Neuron (in vitro differentiated cells): ENCODE measurements around the gene TENM3.
"Not testable (repeated sequence)": the region's sequence is repeated elsewhere in the genome, so short reads cannot be mapped to it uniquely, and the experiment has no call there.

Experiments used
- H2AFZ ChIP-seq: one replicate; pipeline ENCODE4 v1.6.1; 2013; ENCODE audit warnings: low read depth, mild to moderate bottlenecking, inconsistent platforms, low read length, moderate library complexity
- H3K27me3 ChIP-seq: one replicate; pipeline ENCODE4 v1.6.1; 2013; ENCODE audit warnings: low read length; ENCODE audit not compliant: insufficient read depth
- H3K36me3 ChIP-seq: one replicate; pipeline ENCODE4 v1.6.1; 2013; ENCODE audit warnings: low read length; ENCODE audit not compliant: insufficient read depth
- H3K4me1 ChIP-seq: one replicate; pipeline ENCODE4 v1.6.1; 2013; ENCODE audit warnings: low read length; ENCODE audit not compliant: insufficient read depth
- H3K4me3 ChIP-seq: 2 replicates; pipeline ENCODE4 v1.5.1; 2013; ENCODE audit warnings: mild to moderate bottlenecking, low read length, moderate library complexity
- H3K9me3 ChIP-seq: one replicate; pipeline ENCODE4 v1.6.1; 2013; ENCODE audit warnings: low read length

The TENM3 gene

DNA sequence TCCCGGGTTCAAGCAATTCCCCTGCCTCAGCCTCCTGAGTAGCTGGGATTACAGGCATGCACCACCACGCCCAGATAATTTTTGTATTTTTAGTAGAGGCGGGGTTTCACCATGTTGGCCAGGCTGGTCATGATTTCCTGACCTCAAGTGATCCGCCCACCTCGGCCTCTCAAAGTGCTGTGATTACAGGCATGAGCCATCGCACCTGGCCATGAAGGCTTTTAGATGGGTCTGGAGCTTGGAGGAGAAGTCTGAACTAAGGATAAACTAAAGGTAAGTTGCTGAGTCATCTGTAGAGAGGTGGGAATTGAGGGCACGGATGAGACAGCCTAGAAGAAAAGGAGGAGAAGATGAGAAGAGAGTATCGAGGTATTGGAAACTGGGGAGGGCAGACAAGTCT lies at the start of gene TENM3:
TSS of gene TENM3 (plus strand) at position 199 of the 400 bp plus-strand sequence. CDS start 80,619 bp downstream, outside the sequence.
- H2AFZ ChIP-seq, H3K36me3 ChIP-seq, H3K27me3 ChIP-seq, H3K4me3 ChIP-seq, H3K4me1 ChIP-seq, H3K9me3 ChIP-seq: not testable (repeated sequence)

DNA sequence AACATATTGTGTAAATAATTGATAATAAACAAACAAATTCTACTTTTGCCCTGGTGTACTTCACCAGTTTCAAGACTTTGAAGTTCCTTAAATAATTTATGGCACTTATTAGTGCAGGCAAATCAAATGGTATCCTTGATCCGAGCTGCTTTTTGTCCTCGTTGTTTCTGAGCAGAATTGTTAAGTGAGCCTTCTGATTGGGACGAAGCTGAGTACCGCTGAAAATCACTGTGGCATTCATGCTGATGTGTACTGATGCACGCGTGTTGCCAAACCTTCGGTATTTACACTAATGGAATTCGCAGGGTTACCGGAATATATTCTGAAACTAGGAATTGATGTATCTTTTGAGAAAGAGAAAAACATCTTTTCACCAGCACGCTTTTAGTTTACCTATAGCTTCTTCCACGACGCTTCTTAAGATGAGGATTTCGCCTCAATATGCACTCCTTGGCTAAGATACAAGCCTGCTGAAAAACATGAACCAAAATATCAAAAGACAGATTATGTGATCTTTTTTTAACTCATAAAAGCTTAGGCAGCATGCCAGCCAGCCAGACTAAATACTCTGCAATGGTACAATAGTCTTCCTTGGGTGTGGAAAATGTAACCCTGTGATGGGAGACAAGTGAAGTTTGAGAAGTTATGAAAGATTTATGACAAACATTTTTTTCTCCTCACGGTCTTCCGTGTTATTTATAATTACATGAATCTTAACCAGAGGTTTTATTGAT lies 48.9 kb upstream of the TENM3 start:
- Histone ChIP-seq H3K4me3 (no peak overlapping the region), H3K36me3 (no peaks in the 10 kb centered on the region), H3K27me3 (no peaks in the 10 kb centered on the region), H2AFZ (no peak overlapping the region), H3K4me1 (peaks cover 13% of the 10 kb centered on the region), H3K9me3 (peaks cover 7% of the 10 kb centered on the region)

DNA sequence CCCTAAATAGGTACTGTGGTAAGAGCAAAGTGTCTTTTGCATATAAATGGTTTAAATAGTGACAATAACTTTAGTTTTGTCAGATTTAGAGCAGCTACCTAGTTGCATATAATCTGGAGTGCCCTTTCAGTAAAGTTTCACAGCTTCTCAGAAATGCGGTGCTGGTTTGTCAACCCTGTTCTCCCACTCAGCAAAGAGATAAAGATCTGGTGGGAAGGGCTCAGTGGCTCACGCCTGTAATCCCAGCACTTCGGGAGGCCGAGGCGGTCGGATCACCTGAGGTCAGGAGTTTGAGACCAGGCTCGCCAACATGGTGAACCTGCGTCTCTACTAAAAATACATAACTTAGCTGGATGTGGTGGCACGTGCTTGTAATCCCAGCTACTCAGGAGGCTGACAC lies 45.6 kb upstream of the TENM3 start:
- peaks cover 8% of the 10 kb centered on the region for H3K4me1 ChIP-seq
- peaks cover 9% of the 10 kb centered on the region for H3K9me3 ChIP-seq
- H3K36me3 ChIP-seq, result no peaks in the 10 kb centered on the region
- H3K27me3 ChIP-seq, result no peaks in the 10 kb centered on the region
- H3K4me3 ChIP-seq, result no peak overlapping the region
- no peak overlapping the region for H2AFZ ChIP-seq

DNA sequence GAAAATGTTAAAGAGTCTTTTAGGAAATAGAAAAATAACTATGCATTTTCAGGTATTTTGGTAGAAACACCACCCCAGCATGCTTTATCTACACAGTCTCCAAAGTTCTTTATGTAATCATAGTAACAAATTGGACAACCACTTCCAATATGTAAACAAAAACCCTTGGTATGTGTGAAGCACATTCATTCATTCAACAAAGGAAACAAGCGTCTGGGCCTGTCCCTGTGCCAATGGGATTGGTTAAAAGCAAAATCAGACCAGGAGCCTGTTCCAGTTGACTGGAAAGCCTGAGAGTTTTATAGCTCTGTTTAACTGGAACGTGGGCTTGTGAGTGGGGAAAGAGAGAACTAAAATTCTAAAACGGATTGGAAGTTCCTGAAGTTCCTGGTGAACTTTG lies 41.3 kb upstream of the TENM3 start:
- H3K27me3 ChIP-seq, result no peaks in the 10 kb centered on the region
- H3K36me3 ChIP-seq, result no peaks in the 10 kb centered on the region
- H3K4me3 ChIP-seq, result no peak overlapping the region

DNA sequence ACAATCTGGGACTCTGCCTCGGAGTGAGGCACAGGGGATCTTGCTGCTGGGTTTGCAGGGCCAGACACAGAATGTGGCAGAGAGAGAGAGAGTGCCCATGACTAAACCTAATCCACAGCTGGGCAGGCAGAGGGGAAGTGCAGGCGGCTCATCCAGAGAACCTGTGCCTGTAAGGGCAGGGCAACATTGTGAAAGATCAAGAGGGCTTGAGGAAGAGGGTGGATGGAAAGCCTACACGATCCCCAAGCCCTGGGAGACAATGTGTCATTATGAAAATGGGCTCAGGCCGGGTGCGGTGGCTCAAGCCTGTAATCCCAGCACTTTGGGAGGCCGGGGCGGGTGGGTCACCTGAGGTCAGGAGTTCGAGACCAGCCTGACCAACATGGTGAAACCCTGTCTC lies 40.6 kb upstream of the TENM3 start:
- peaks cover 20% of the 10 kb centered on the region for H3K4me1 ChIP-seq
- no peaks in the 10 kb centered on the region for H3K36me3 ChIP-seq
- no peaks in the 10 kb centered on the region for H3K27me3 ChIP-seq
- no peak overlapping the region for H3K4me3 ChIP-seq
- H3K9me3 ChIP-seq, result peaks cover 11% of the 10 kb centered on the region
- no peak overlapping the region for H2AFZ ChIP-seq

More for the DNA sequence above, 41.3 kb upstream of the TENM3 start:
- H2AFZ ChIP-seq, result no peak overlapping the region
- H3K9me3 ChIP-seq, result peaks cover 11% of the 10 kb centered on the region
- peaks cover 12% of the 10 kb centered on the region for H3K4me1 ChIP-seq

DNA sequence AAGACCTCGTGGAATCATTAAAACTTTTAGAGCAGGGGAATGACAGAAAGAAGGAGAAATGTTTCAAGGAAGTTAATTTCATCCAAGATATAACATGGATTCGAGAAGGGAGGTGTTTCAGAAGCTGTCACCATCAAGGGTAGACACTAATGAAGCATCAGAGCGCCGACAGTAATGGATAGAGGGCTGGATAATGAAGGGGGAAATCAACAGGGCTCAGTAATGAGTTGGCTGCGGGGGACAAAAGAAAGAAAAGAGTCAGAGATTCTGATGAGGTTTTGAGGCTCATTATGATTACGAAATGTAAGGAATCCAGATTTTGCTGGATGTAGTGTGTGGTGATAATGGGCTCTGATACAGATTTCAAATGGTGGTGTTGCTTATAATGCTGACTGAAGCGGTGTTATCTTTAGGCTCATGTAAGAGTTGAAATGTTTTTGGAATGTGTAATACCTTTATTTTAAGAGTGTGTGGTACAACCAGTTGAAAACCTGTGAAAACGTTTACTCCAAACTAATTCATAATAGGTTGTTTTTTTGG lies 39.3 kb upstream of the TENM3 start:
- Histone ChIP-seq H3K27me3 (no peaks in the 10 kb centered on the region), H3K9me3 (peaks cover 7% of the 10 kb centered on the region), H3K4me3 (no peak overlapping the region), H2AFZ (no peak overlapping the region), H3K36me3 (no peaks in the 10 kb centered on the region), H3K4me1 (peaks cover 31% of the 10 kb centered on the region)

DNA sequence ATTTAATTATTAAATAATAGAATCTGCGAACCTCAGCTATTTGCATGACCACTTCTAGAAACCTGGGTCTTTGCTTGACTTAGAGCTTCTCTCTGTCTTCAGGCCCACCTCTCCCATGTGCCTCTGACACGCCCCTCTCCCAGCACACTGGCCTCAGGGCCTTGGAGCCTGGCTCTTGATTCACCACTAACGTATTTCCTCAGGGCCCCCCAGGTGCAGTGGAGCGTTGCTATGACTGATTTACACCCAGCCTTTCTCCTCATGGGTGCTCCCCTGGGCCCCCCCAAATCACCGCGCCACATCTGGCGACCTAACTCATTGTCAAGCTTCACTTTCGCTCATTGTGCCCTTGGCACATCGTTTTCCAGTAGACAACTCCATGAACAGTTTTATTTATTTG lies 37.9 kb upstream of the TENM3 start:
- Histone ChIP-seq H3K36me3 (no peaks in the 10 kb centered on the region), H2AFZ (no peak overlapping the region), H3K27me3 (no peaks in the 10 kb centered on the region), H3K4me3 (no peak overlapping the region), H3K9me3 (peaks cover 7% of the 10 kb centered on the region), H3K4me1 (peaks cover 31% of the 10 kb centered on the region)

DNA sequence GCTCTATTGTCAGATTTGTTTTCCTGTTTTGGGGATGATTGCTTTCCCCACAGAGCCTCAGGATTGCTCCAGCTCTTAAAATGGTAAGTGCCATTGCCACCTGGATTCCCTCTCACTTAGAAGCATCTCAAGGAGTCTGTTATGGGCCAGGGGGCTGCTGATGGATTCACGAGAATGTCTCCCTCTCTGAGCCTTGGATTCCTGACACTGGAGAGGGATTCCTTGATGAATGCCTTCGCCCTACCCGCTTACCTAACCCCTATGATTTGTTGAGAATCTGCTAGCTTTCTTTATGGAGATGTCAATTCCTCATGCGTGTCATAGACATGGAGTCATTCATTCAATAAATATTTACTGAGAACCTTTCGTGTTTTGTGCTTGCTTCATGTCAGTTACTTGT lies 36.9 kb upstream of the TENM3 start:
- H3K36me3 ChIP-seq, result no peaks in the 10 kb centered on the region
- no peak overlapping the region for H3K4me3 ChIP-seq
- peaks cover 31% of the 10 kb centered on the region for H3K4me1 ChIP-seq
- H3K9me3 ChIP-seq, result peaks cover 8% of the 10 kb centered on the region
- H3K27me3 ChIP-seq, result no peaks in the 10 kb centered on the region
- no peak overlapping the region for H2AFZ ChIP-seq

DNA sequence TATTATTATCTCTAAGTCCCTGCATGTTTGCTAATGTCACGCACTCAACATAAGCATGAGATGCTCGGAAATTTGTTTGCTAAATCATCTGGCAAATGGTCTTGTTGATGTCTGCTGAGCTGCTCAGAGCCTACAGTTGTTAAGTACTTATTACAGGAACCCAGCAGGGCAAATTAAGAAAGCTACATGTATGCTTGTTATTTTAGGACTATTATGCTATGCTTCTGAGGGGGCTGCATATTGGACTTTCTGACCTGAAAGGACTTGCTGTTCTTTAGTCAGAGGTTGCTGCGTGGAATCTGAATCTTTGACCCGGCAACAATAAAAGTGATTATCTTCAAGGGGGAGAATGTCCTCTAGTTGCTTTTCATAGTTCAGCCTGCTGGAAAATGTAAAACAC lies 36.3 kb upstream of the TENM3 start:
- peaks cover 31% of the 10 kb centered on the region for H3K4me1 ChIP-seq
- no peaks in the 10 kb centered on the region for H3K27me3 ChIP-seq
- no peak overlapping the region for H2AFZ ChIP-seq
- no peak overlapping the region for H3K4me3 ChIP-seq
- no peaks in the 10 kb centered on the region for H3K36me3 ChIP-seq
- peaks cover 7% of the 10 kb centered on the region for H3K9me3 ChIP-seq

DNA sequence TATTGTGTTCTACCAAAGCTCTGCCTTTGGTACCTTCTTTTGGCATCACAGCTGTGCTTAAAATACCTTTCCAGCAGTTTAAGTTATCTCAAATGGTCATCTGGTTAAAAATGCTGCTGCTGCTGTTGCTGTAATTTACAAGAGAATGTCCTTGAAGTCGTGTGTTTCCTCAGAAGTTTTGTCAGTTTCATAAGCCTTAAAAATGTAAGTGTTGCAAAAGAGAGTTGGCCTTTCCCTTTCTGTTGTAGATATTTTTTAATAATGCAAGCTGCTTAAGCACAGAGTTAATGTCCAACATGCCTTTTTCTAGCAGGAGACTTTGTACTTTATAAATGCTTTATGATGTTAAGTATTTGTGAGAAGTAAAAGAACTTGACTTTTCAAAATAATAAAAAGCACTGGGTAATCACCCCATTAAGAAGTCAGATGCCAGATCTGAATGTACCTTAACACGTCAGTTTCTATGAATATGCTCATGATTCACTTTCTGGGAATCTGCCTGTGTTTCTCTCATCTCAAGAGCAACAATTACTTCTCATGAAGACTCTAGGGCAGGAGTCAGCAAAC lies 35.3 kb upstream of the TENM3 start:
- Histone ChIP-seq H3K9me3 (peaks cover 7% of the 10 kb centered on the region), H3K36me3 (no peaks in the 10 kb centered on the region), H3K4me1 (peaks cover 31% of the 10 kb centered on the region), H3K4me3 (no peak overlapping the region), H3K27me3 (no peaks in the 10 kb centered on the region), H2AFZ (no peak overlapping the region)

DNA sequence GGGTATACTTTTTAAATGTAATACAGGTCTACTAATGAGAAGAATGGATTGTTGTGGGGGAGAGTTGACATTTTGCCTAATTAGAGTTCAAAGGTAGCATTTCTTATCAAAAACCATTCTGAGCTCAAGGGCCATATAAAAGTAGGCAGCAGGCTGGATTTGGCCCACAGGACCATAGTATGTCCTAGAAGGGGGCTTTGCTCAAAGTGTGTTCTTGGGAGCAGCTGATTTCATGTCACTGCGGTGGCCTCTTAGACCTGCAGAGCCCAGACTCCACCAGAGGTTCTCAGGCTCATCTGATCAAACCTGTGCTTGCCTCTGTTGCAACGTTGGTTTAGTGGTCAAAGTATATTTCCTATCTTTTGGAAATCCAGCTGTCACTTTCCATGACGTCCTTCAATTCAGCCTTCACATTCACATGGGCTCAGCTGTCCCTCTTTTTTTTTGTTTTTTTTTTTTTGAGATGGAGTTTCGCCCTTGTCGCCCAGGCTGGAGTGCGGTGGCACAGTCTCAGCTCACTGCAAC lies 34.6 kb upstream of the TENM3 start:
- Histone ChIP-seq H2AFZ (no peak overlapping the region), H3K4me1 (peaks cover 31% of the 10 kb centered on the region), H3K4me3 (no peak overlapping the region), H3K27me3 (no peaks in the 10 kb centered on the region), H3K36me3 (no peaks in the 10 kb centered on the region), H3K9me3 (peaks cover 5% of the 10 kb centered on the region)

DNA sequence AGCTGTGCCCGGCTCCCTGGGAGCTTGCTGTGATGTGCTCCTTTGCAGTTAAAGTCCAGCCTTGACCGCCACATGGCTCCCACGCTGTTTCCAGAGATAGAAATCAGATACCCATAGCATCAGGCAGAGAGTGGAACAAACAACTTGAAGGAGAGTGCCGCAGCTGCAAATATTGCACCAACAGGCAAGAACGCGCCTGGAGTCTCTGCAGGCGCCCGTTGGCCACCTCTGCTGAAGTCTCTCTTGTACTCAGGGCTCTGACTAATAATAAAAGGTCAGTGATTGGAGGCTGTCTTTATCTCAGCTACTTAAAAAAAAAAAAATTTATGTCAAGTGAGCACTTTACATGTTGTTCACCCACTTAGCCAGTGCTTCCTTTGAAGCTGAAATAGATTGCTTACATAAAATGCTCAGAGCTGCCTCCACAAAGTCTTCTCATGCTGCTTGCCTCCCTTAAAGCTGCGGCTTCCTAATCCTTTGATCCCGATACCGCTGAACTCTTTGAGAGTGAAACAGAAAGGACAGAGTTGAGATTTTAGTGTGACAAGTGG lies 30.9 kb upstream of the TENM3 start:
- Histone ChIP-seq H3K4me1 (peaks cover 15% of the 10 kb centered on the region), H3K27me3 (no peaks in the 10 kb centered on the region), H3K9me3 (peaks cover 2% of the 10 kb centered on the region), H2AFZ (no peak overlapping the region), H3K4me3 (no peak overlapping the region), H3K36me3 (no peaks in the 10 kb centered on the region)

DNA sequence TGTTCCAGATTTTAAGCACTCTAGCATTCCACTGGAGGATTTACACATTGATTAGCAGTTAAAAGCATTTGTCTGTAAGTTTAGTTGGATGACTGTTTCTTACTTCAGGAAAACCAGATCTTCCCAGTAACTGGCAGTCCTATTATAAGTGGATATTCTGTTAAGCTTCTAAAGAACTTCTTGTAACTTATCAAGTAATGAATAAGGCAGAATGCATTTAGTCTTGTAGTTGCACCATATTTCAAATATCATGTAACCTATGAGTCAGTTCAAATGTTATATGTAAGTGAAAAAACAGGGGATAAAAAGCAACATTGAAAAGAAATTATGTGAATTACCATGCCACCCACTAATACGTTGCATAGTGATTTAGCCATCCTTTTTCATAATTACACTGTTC lies 30.2 kb upstream of the TENM3 start:
- Histone ChIP-seq H3K9me3 (peaks cover 2% of the 10 kb centered on the region), H2AFZ (no peak overlapping the region), H3K4me3 (no peak overlapping the region), H3K36me3 (no peaks in the 10 kb centered on the region), H3K27me3 (no peaks in the 10 kb centered on the region), H3K4me1 (peaks cover 8% of the 10 kb centered on the region)
